HUDEP-2 (cell line): ENCODE results near the gene LPCAT3.
A peak's percentile ranks its signal among the peaks of the same experiment; 100 is the strongest.

Experiments used
- DNase-seq, 76 experiments: peaks; one replicate each; lab custom pipeline; 2025; ENCODE audit not compliant: unreplicated experiment in 76 of 76; lab: John Stamatoyannopoulos, UW

Gene LPCAT3

DNA sequence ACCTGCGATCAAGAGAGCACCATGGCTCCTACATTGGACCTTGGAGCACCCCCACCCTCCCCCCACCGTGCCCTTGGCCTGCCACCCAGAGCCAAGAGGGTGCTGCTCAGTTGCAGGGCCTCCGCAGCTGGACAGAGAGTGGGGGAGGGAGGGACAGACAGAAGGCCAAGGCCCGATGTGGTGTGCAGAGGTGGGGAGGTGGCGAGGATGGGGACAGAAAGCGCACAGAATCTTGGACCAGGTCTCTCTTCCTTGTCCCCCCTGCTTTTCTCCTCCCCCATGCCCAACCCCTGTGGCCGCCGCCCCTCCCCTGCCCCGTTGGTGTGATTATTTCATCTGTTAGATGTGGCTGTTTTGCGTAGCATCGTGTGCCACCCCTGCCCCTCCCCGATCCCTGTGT lies 76.5 kb downstream of the LPCAT3 start:
- DNase-seq = no peak

GRCh38 chr12:6941267-6941666 lies 77.0 kb downstream of the LPCAT3 start:
- DNase-seq = no peak

GRCh38 chr12:6939191-6939540 lies 79.1 kb downstream of the LPCAT3 start:
- no peak for DNase-seq

- no peak for DNase-seq
Observed at GRCh38 chr12:6938353-6939190, 79.7 kb downstream of the LPCAT3 start.

GRCh38 chr12:6937481-6938352 lies 80.6 kb downstream of the LPCAT3 start:
- DNase-seq = peak in 74 of 76 experiments; percentile 42 to 93 (median 85)

DNA sequence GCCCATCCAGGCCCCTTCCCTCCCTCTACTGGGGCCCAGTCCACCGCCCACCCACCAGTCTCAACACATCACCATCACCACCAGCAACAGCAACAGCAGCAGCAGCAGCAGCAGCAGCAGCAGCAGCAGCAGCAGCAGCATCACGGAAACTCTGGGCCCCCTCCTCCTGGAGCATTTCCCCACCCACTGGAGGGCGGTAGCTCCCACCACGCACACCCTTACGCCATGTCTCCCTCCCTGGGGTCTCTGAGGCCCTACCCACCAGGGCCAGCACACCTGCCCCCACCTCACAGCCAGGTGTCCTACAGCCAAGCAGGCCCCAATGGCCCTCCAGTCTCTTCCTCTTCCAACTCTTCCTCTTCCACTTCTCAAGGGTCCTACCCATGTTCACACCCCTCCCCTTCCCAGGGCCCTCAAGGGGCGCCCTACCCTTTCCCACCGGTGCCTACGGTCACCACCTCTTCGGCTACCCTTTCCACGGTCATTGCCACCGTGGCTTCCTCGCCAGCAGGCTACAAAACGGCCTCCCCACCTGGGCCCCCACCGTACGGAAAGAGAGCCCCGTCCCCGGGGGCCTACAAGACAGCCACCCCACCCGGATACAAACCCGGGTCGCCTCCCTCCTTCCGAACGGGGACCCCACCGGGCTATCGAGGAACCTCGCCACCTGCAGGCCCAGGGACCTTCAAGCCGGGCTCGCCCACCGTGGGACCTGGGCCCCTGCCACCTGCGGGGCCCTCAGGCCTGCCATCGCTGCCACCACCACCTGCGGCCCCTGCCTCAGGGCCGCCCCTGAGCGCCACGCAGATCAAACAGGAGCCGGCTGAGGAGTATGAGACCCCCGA lies 81.4 kb downstream of the LPCAT3 start:
- DNase-seq = peak in 2 of 76 experiments; percentile 18 to 28

GRCh38 chr12:6936194-6936635 lies 82.1 kb downstream of the LPCAT3 start:
- DNase-seq = no peak

- no peak for DNase-seq
Observed at GRCh38 chr12:6935371-6936193, 82.7 kb downstream of the LPCAT3 start.

DNA sequence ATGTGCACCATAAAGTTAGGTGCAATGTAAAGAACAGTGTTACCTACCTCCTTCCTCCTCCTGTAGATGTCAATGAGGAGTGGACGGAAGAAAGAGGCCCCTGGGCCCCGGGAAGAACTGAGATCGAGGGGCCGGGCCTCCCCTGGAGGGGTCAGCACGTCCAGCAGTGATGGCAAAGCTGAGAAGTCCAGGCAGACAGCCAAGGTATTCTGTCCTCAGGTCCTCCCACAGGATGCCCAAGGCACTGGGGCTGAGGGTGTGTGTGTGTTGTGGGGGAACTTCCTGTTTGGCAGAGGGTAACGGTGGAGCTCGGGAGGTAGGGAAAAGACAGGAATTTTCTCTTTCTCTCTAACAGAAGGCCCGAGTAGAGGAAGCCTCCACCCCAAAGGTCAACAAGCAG lies 84.2 kb downstream of the LPCAT3 start:
- DNase-seq = no peak

GRCh38 chr12:6932766-6933165 lies 85.5 kb downstream of the LPCAT3 start:
- DNase-seq = peak in 1 of 76 experiments; percentile 14

- peak in 54 of 76 experiments; percentile 7 to 72 (median 40) for DNase-seq
Observed at GRCh38 chr12:6929466-6930452, 88.5 kb downstream of the LPCAT3 start.

DNA sequence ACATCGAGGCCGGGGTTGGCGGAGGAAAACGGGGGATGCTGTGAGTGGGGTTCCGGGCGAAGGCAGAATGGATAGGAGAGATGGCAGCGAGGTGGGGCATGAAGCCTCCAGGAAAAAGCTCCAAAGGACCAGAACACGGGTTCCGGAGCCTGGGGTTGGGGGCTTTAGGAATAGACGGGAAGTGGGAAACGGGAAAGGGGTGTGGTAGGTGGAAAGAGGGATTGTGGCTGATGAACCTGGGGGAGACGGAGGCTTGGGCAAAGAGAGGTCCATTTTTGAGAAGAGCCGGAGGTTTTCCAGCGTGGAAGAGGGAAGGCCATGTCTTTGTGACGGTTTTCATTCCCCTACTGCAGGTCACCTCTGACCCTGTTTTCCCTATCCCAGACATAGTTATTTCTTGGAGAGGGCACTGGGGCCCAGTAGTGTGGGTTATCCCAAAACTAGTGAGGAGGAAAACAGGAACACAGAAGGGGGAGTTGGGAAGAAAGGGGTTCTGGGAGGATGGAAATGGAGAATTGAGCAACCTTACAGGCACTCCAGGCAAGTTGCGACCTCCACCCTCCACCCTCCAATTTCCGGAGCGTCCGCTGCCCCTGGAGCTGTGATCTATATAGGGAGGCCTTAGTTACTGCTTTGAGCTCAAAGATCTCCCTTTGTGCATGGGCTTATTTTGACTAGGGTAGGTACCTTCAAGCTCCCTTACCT lies 89.4 kb downstream of the LPCAT3 start:
- no peak for DNase-seq

DNA sequence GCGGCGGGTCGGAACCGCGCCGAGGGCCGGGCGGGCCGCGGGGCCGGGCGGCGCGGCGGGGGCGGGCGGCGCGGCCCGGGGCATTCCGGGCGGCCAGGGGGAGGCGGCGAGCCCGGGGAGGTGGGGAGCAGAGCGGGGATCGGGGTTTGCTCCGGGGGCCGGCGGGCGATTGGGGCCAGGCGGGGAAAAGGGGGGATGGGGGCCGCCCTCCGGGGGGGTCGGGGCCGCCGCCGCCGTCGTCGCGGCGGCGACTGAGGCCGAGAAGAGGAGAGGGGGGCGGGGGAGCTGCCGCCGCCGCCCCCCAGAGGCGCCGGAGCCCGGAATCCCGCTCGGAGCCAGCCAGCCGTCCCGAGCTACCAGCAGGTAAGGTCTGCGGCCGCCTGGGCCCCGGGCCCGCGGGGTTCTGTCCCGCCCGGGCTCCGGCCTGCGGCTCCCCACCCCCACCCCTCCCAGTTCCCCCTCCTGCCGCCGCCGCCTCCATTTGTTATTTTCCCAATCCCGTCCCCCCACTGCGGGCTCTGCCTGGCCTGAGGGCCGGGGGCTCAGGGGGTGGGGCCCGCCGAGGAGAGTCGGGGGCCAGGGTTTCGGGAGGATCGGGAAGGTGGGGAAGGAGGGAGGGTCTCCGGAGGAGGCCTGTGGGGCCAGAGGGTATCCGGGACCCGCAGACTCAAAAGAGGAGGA lies 90.1 kb downstream of the LPCAT3 start:
- DNase-seq = peak in 1 of 76 experiments; percentile 5

DNA sequence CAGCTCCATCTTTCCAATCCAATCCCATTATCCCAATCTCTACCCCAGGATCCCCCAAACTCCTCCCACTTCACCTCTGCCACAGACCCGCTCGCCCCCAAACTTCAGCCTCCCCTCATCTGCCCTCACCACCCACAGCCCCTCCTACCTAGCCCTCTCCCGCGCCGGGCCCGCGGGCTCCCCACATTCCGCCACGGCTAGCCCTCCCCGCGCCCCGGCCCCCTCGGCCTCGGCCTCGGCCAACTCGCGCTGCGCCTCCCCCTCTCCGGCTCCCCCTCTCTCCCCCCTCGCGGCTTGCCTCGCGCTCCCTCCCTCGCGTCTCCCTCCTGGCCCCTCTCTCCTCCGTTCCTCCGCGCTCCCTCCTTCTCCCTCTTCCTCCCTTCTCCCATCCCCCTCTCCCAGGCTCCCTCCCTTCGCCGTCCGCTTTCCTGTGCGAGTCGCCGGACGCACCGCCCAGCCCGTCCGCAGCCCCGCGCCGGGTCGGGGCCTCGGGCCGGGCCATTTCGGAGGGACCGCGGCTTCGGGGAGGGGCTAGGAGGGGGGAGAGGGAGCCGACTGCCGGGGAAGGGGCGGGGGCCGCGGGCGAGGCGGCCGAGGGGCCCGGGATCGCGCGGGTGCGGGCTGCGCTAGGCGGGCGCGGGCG lies 90.8 kb downstream of the LPCAT3 start, which contains the start of gene ATN1:
TSS of gene ATN1 (plus strand) at position 581 of the 643 bp plus-strand sequence. CDS start 6,043 bp downstream, outside the sequence.
- peak in 28 of 76 experiments; percentile 14 to 44 (median 30) for DNase-seq
